Esophagus muscularis mucosa (tissue), 4 donors: ENCODE data around the gene PPARG. TPM values are rescaled to one million over a fixed set of nuclear protein-coding genes. Genes with fewer than 3 reads are reported as not detected.
A peak's percentile ranks its signal among the peaks of the same experiment; 100 is the strongest.

Experiments
- DNase-seq: peaks from one replicate; pipeline ENCODE4 v3.0.0-alpha.2; 2017; ENCODE audit errors: extremely low spot score
- H3K27ac ChIP-seq, 4 donors: fragments of 200-600 bp; sonication (generic); replicated peaks in 1 of 4; 1 replicate in 3 of 4; 2 replicates in 1 of 4; pipeline ENCODE4 v1.5.1; 2016 to 2019; ENCODE audit warnings: mild to moderate bottlenecking in 1 of 4
- H3K27me3 ChIP-seq, 4 donors: fragments of 200-600 bp; sonication (generic); one replicate each; pipeline versions ENCODE4 v1.5.1 to v1.6.0; 2016 to 2019
- H3K36me3 ChIP-seq, 4 donors: fragments of 200-600 bp; sonication (generic); one replicate each; pipeline ENCODE4 v1.5.1; 2016 to 2019
- H3K4me1 ChIP-seq, 4 donors: fragments of 200-600 bp; sonication (generic); one replicate each; pipeline ENCODE4 v1.5.1; 2016 to 2019
- H3K4me3 ChIP-seq, 4 donors: fragments of 200-600 bp; sonication (generic); 1 replicate in 2 of 4; 2 replicates in 2 of 4; pipeline ENCODE4 v1.5.1; 2016 to 2019; ENCODE audit warnings: mild to moderate bottlenecking in 4 of 4, moderate library complexity in 1 of 4
- H3K9me3 ChIP-seq, 4 donors: fragments of 200-600 bp; sonication (generic); 1 replicate in 3 of 4; 2 replicates in 1 of 4; pipeline ENCODE4 v1.5.1; 2016 to 2019
- CTCF ChIP-seq, 3 experiments: fragments of 200-600 bp in 2 of 3; fragments of 450-650 bp in 1 of 3; sonication (generic) in 2 of 3; IDR thresholded peaks; one replicate each; pipeline ENCODE4 v1.5.1; 2017 to 2019; ENCODE audit warnings: antibody characterized with exemption in 3 of 3, mild to moderate bottlenecking in 2 of 3, moderate library complexity in 1 of 3
- EP300 ChIP-seq: sonication (generic); formaldehyde crosslinking; IDR thresholded peaks from one replicate; pipeline ENCODE4 v1.6.1; 2017; ENCODE audit warnings: antibody characterized with exemption
- POLR2A ChIP-seq: fragments of 450-650 bp; IDR thresholded peaks from one replicate; pipeline ENCODE4 v1.6.1; 2017; ENCODE audit warnings: antibody characterized with exemption, moderate library complexity, mild to moderate bottlenecking, low read depth
- POLR2AphosphoS5 ChIP-seq, 2 donors: sonication (generic); formaldehyde crosslinking; IDR thresholded peaks; one replicate each; pipeline ENCODE4 v1.6.1; 2017; ENCODE audit warnings: antibody characterized with exemption in 2 of 2
- WGBS: methylation state at CpG from one replicate; pipeline ENCODE4 v1.1.5; 2018; 5-methylcytosine and 5-hydroxymethylcytosine counted together
- intact Hi-C: fragments of 100-400 bp; cut with DNase I; formaldehyde crosslinking; loops from one replicate; pipeline ENCODE4 v1.15.1; 2023
- total RNA-seq, 4 donors: library from RNA; depleted of rRNA; stranded (reverse); fragments of >200 nt; gene quantifications; one replicate each; pipeline versions ENCODE4 v1.1.0 to v1.2.1, GENCODE V29; 2016

The PPARG gene
- total RNA-seq, 4 donors from 2014 or later, result 3.7 to 10.6 (median 8.8) TPM

DNA sequence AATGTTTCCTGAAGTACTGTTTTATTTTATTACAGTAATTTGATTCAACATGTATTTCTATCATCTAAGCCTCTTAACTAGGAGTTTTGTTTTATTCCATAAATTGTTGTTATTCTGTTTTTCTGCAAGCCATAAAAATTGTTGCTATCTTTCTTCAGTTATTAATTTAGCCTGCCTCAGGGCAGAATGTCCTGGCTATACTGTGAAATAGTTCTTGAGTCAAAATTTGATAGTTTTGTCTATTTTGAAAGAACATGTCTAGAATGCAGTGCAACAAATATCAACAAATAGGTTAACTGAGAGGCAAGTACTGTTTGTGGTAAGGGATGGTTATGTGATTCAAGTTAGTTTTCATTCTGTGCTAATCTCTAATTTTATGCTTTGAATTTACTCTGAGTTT is 63.9 kb downstream of the PPARG start:
- H3K9me3 ChIP-seq, result no peaks in the 10 kb centered on the region
- intact Hi-C loops, result no loop called here
- DNase-seq, result no peak
- no peak overlapping the region for H3K27ac ChIP-seq
- TF ChIP-seq POLR2A, result no peak
- TF ChIP-seq CTCF (IDR thresholded peaks at IDR 0.05), result no peak
- TF ChIP-seq EP300, result no peak
- no peak for TF ChIP-seq POLR2AphosphoS5 (IDR thresholded peaks at IDR 0.05)
- H3K27me3 ChIP-seq, result no peaks in the 10 kb centered on the region
- no peak overlapping the region for H3K4me3 ChIP-seq
- no peaks in the 10 kb centered on the region for H3K36me3 ChIP-seq
- peaks cover 0 to 29% (median 10%) of the 10 kb centered on the region in 4 donors for H3K4me1 ChIP-seq

GRCh38 chr3:12353796-12354525 is 65.1 kb downstream of the PPARG start:
- H3K36me3 ChIP-seq, result no peaks in the 10 kb centered on the region
- no peak overlapping the region for H3K4me3 ChIP-seq
- no peaks in the 10 kb centered on the region for H3K9me3 ChIP-seq
- TF ChIP-seq CTCF (IDR thresholded peaks at IDR 0.05) (no peak), POLR2AphosphoS5 (IDR thresholded peaks at IDR 0.05) (peak in 1 of 2 donors; percentile 31), POLR2A (no peak)
- DNase-seq, result no peak
- intact Hi-C loops, result no loop called here
- H3K27ac ChIP-seq, result no peak overlapping the region
- 70% methylated on average over 7 of the region's 7 CpGs for WGBS
- H3K27me3 ChIP-seq, result no peaks in the 10 kb centered on the region
- H3K4me1 ChIP-seq, result peaks cover 0 to 29% (median 10%) of the 10 kb centered on the region in 4 donors

DNA sequence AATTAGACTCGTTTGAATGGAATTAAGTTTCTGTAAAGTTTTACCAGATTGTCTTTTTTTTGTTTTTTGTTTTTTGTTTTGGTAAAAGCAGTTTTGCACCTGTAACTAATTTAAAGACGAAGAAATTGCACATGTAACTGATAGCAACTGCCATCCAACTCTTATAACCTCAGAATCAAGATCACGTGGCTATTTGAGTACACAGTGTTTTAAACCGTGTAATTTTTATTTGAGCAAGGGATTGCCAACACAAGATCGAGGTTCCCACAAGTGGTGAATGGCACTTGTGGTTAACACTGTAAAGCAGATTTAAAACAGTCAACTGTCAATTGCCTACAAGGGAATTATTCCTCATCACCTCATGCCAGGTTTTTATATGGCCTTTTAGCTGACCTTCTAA is 67.3 kb downstream of the PPARG start:
- Histone ChIP-seq H3K36me3 (no peaks in the 10 kb centered on the region), H3K27ac (no peak overlapping the region), H3K4me1 (peaks cover 0 to 23% (median 7%) of the 10 kb centered on the region in 4 donors), H3K9me3 (no peaks in the 10 kb centered on the region), H3K4me3 (no peak overlapping the region), H3K27me3 (no peaks in the 10 kb centered on the region)
- WGBS, result 79% methylated on average over 5 of the region's 5 CpGs
- intact Hi-C loops, result no loop called here
- no peak for DNase-seq
- no peak for TF ChIP-seq CTCF (IDR thresholded peaks at IDR 0.05)
- TF ChIP-seq POLR2A, result no peak

DNA sequence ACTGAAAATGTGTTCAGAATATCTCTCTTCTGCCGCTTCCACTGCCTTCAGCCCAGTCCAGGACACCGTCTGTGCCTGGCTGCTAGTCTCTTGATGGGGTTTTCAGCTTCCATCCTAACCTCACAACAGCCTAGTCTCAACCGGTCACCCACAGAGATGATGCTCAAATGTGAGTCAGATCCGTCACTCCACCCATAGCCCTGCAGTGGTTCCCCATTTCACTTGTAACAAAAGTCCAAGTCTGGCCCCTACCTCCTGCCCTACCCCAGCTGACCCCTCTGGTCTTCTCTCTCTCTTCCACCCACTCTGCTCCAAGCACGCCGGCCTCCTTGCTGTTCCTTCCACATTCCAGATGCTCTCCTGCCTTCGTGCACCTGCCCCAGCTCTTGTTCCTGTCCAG is 68.1 kb downstream of the PPARG start:
- DNase-seq, result no peak
- intact Hi-C loops, result no loop called here
- Histone ChIP-seq H3K9me3 (no peaks in the 10 kb centered on the region), H3K27ac (no peak overlapping the region), H3K4me3 (no peak overlapping the region), H3K4me1 (peaks cover 0 to 15% (median 3%) of the 10 kb centered on the region in 4 donors), H3K36me3 (no peaks in the 10 kb centered on the region), H3K27me3 (no peaks in the 10 kb centered on the region)
- TF ChIP-seq EP300 (no peak), POLR2AphosphoS5 (IDR thresholded peaks at IDR 0.05) (no peak), CTCF (IDR thresholded peaks at IDR 0.05) (no peak), POLR2A (no peak)
- 88% methylated on average over 7 of the region's 7 CpGs for WGBS

DNA sequence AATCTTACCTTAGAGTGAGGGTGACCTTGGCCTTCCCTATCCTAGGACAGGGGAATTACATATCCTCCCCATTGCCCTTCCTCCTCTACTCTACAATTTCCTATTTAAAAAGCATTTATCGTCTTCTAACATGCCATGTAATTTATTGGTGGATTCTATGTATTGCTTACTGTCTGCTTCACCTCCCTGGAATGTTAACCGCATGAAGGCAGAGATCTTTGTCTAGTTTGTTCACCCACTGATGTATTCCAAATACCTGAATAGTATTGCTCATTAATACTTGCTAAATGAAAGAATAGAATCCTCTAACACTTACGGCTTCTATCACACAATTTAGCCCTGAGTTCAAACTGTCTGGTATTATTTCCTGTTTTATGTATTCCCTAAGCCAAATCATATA is 68.6 kb downstream of the PPARG start:
- WGBS, result 91% methylated on average over 3 of the region's 3 CpGs
- no peaks in the 10 kb centered on the region for H3K36me3 ChIP-seq
- no peak overlapping the region for H3K27ac ChIP-seq
- H3K4me1 ChIP-seq, result peaks cover 0 to 11% (median 3%) of the 10 kb centered on the region in 4 donors
- DNase-seq, result no peak
- no peak overlapping the region for H3K4me3 ChIP-seq
- intact Hi-C loops, result no loop called here
- no peaks in the 10 kb centered on the region for H3K27me3 ChIP-seq
- TF ChIP-seq POLR2AphosphoS5 (IDR thresholded peaks at IDR 0.05) (no peak), EP300 (no peak), CTCF (IDR thresholded peaks at IDR 0.05) (no peak), POLR2A (no peak)
- H3K9me3 ChIP-seq, result no peaks in the 10 kb centered on the region
